HG02588 (cell line): Measurements from ENCODE around the gene CERS1.

Source experiments
- ATAC-seq: cut with Tn5 transposase; IDR thresholded peaks from one replicate; pipeline ENCODE4 v1.9.1; 2021; ENCODE audit warnings: mild to moderate bottlenecking, moderate library complexity; ENCODE audit not compliant: unreplicated experiment

The CERS1 gene, protein sequence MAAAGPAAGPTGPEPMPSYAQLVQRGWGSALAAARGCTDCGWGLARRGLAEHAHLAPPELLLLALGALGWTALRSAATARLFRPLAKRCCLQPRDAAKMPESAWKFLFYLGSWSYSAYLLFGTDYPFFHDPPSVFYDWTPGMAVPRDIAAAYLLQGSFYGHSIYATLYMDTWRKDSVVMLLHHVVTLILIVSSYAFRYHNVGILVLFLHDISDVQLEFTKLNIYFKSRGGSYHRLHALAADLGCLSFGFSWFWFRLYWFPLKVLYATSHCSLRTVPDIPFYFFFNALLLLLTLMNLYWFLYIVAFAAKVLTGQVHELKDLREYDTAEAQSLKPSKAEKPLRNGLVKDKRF

DNA sequence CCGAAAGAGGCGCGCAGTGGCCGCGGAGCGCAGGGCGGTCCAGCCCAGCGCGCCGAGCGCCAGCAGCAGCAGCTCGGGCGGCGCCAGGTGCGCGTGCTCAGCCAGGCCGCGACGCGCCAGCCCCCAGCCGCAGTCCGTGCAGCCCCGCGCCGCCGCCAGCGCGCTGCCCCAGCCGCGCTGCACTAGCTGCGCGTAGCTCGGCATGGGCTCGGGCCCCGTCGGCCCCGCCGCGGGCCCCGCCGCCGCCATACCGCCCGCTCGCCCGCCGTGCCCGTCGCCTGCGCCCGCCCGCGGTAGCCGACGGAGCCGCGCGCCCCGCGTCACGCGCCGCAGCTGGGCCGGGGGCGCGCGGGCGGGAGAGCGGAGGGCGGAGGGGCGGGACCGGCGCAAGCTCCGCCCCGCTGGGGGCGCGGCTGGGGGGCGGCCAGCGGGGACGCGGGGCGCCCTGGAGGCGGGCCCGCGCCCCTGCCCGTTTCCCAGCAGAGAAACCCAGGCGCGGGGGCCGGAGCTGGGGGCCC is at the start of gene CERS1:
TSS of gene CERS1 (minus strand) at position 335 of the 518 bp plus-strand sequence. CDS start at position 249, 86 bp downstream.
- ATAC-seq = no peak

GRCh38 chr19:18945297-18945696 is 49.3 kb upstream of the CERS1 start:
- no peak for ATAC-seq

- no peak for ATAC-seq
These were observed 47.5 kb upstream of the CERS1 start for GRCh38 chr19:18943465-18943864.

DNA sequence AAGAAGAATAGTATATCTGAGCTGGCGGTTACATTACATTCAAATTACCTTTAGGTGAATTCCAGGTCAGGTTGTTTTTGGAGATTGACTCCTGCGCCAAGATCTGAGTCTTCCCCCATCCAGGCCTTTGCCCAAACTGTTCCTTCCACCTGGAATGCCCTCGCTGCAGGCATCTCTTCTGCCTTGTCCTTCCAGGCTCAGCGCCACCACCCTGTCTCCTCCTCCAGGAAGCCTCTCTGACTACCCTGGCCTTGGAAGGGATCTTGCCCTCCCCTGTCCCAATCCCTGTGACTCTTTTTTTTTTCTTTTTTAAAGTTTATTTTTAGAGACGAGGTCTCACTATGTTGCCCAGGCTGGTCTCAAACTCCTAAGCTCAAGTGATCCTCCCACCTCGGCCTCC is 46.7 kb upstream of the CERS1 start:
- ATAC-seq = no peak

- no peak for ATAC-seq
These were observed 45.8 kb upstream of the CERS1 start for GRCh38 chr19:18941628-18942354.

DNA sequence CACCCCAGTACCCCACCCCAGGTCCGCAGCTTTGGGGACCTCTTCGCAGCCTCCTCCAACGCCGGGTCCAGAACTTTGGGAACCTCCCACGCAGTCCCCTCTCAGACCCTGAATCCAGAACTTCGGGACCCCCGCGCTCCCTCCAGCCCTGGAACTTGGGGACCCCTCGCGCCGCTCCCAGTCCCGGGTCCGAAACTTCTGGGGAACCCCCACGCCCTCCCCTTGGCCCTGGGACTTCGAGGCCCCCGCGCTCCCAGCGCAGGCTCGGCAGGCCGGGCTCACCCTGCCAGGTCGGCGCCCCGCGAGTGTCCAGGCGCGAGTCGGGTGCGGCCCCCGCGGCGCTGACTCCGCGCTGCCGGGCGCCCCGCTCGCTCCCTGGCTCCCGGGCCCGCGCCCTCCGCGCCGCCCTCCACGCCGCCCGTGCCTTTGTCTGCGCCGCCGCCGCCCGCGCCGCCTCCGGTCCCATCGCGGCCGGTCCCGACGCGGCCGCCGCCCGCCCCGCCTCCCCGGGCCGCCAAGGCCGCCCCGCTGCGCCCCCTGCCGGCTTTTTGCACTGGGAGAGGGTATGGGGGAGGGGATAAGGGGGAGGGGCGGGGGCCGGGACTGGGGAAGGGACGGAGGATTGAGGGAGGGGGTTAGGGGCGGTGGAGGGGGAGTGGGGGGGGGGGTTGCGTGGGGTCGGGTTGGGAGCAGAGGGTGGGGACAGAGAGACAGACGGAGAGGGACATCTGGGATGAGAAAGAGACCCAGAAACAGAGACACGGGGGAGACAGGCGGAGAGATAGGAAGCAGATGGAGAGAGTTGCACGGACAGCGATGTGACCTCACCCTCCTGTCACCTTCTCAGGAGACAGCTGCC is 45.0 kb upstream of the CERS1 start, which contains the start of gene HOMER3:
TSS of gene HOMER3 (minus strand) at position 449 of the 859 bp plus-strand sequence. CDS start 2,235 bp downstream, outside the sequence.
- no peak for ATAC-seq

GRCh38 chr19:18939922-18940768 is 44.2 kb upstream of the CERS1 start:
- no peak for ATAC-seq

GRCh38 chr19:18939163-18939562 is 43.2 kb upstream of the CERS1 start:
- no peak for ATAC-seq

DNA sequence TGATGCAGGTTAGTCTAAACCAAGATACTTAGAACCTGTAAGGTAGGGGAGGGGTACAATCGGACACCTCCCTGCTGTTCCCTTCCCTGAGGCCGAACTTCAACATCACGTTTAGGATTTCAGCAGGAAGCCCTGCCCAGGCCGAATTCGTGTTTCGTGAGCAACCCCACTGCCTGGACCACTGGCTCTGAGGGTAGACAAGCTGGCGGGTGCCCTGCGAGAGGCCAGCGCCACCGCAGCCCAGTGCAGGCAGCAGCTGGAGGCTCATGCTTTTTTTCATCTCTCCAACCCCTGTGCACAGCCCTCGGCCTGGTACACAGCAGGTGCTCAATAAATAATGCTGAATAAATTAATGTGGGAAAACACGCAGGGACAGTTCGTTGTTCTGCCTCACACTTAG is 37.3 kb upstream of the CERS1 start:
- no peak for ATAC-seq

DNA sequence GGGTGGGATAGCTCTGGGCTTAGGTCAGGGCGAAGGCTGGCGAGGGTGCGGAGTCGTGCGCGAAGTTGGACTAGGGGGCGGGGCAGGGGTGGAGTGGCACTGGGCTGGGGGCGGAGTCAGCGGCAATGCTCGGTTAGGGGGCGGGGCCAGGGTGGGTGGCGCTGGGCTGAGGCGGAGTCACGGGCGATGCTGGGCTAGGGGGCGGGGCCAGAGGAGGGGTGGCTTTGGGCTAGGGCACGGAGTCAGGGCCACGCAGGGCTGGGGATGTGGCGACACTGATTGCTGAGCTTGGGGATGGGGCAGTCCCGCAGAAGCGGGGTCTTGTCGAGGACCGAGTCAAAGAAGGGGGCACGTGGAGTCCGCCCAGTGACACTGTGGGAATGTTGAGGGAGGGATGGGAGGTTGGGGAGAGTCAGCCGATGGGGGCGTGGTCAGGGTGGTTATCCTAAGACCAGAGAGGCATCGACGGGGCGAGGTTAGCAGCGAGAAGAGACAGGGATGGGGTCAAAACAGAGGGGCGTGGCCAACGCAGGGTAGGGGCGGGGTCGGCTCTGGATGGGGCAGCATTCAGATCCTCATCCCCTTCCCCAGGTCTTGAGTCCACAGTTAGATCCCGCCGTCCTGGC is 36.4 kb upstream of the CERS1 start:
- ATAC-seq = no peak

DNA sequence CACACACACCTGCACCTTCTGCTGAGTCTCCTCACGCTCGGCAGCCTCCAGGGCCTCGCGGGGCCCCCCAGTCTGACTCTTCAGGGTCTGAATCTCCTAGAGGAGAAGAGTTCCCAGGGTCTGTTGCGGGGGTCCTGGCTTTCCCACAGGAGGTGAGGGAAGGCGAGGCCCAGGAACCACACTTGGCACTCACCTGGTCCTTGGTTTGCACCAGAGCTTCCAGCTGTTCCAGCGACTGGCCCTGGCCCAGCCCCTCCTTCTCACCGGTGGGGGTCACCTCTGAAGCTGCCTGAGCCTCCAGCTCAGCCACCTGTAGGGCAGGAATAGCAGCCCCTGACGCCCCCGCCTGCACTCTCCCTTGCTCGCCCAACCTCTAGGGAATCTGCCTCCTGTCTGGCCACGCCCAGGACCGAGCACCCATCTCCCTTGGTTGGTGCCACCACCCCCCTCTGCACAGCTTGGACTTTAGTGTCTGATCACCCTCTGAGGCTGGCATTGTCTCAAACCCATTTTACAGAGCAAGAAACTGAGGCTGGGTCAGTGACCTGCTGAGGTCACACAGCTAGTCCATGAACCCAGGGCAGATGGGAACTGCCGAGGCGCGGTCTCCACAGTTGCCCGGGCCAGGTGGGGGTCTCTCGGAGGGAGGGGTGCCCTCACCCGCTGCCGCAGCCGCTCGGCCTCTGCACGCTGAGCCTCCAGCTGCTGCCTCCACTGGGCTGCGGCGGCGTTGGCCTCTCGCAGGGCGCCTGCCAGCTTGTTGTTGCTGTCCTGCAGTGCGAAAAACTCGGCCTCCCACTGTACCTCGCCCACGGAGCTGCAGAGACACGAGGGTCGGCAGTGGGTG is 35.6 kb upstream of the CERS1 start:
- ATAC-seq = no peak

- no peak for ATAC-seq
These were observed 33.4 kb upstream of the CERS1 start for GRCh38 chr19:18929311-18929710.

DNA sequence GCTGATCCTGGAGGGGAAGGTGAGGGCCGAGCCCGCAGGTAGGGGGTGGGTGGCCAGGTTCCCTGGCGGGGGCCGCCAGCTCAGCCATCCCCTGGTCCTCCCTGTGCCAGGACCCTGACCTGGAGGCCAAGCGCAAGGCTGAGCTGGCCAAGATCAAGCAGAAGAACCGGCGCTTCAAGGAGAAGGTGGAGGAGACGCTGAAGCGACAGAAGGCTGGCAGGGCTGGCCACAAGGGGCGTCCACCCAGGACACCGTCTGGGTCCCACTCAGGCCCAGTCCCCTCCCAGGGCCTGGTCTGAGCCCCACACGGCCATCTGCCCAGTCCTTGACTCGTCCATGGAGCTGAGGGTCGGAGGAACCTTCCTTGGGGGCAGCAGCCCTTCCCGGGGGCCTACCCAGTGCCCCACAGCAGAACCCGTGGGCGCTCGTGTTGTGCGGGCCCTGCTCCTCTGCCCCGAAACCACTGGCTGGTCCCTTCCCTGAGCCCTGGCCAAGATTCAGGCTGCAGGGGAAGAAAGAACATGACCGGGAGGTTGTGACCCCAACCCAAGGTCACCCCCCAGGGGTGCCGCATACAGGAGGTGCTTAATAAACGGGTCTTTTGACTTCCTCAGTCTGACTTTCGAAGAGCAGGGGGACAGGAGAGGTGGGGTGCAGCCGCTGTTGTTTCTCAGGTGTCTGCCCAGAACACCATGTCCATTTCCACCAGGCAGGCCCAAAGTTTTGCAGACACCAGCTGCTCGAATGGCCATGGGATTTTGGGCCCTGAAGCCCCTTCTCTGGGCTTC is 32.3 kb upstream of the CERS1 start:
- ATAC-seq = no peak

- ATAC-seq = no peak
These were observed 28.8 kb upstream of the CERS1 start for GRCh38 chr19:18924684-18925213.

DNA sequence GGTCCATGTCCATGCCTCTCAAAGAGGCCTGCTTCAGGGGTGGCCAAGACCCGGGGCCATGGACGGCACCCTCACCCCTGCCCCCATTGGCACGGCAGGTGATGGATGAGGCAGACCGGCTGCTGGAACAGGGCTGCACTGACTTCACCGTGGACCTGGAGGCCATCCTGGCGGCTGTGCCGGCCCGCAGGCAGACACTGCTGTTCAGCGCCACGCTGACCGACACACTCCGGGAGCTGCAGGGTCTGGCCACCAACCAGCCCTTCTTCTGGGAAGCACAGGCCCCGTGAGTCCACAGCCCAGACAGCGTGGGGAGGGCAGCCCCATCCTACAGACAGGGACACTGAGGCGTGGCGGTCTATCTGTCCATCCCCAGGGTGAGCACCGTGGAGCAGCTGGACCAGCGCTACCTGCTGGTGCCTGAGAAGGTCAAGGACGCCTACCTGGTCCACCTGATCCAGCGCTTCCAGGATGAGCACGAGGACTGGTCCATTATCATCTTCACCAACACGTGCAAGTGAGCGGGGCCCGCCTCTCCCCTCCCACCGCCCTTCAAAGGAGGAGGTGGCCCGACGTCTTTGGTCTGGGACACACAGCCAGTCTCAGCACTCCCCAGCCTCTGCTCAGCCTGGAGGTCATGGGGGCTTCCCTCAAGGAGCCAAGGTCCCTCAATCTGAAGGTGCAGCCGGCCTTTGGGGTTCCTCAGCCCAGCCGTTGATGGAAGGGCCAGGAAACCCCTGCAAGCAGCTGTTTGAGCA is 26.4 kb upstream of the CERS1 start:
- no peak for ATAC-seq

GRCh38 chr19:18921593-18921992 is 25.6 kb upstream of the CERS1 start:
- no peak for ATAC-seq

DNA sequence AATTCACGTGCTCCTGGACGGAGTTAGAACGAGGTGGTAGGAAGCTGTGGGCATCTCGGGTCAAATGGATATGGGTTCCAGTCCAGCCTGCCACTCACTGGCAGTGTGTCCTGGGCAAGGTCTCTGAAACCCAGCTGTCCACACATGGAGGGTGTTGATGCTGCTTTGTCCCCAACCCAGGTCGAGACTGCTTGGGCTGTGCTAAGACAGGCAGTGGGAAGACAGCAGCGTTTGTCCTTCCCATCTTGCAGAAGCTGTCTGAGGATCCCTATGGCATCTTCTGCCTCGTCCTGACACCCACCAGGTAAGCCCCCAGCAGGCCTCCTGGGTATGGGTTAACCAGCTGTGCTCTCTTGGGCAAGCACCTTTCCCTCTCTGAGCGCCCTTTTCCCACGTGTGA is 24.4 kb upstream of the CERS1 start:
- no peak for ATAC-seq
